NOMO-1 (cell line): Measurements from ENCODE around the gene TIMM17A.

Source experiments
- DNase-seq, 2 experiments: peaks; one replicate each; lab custom pipeline; 2025; ENCODE audit not compliant: unreplicated experiment in 2 of 2; lab: John Stamatoyannopoulos, UW

TIMM17A gene

DNA sequence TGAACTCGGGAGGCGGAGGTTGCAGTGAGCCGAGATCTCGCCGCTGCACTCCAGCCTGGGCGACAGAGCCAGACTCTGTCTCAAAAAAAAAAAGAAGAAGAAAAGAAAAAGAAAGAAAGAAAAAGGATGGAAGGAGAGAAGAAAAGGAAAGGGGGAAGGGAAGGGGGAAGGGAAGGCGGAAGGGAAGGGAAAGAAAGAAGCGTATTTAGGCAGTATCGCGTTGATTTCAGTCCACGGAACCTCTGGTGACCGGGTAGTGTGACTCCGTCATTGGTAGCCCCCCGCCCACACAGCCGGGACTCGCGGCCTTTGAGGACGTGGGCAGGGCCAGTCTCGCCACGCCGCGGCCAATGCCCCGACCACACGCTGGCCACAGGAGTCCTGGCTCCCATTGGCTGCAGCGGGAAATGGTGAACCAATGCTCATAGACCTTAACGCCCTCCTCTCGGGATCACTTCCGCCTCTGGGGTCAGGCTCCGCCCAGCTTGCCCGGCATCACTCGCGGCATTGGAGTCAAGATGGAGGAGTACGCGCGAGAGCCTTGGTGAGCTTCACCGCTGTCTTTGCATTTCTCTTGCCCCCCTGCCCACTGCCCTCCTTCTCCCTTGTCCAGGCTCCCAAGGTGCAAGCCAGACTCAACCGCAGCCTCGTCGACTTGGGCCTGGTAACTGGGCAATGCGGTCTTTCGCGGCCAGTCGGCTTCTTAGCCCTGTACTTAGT, at the start of gene TIMM17A:
Gene TIMM17A (plus strand): TSS at position 495 of the 720 bp plus-strand sequence. CDS start 24 bp downstream, at position 519.
- peak; percentile 96 to 97 for DNase-seq

DNA sequence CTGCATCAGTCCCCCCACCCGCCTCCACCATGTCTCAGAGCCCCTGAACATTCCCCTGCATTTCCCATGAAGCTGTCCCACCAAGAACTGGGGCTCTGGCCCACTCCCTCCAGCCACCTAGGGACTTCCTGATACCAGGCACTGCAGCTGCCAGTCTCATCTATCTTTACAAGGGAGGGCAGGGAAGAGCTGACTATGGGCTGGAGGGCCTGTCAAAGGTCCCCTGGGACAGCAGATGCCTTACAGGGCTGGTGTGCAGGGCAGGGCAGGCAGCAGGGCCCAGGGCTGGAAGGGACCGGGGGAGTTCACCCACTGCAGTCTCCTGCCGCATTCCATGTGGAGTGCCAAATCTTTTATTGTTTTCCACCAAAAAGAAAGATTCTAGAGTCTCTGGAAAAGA, 49.0 kb upstream of the TIMM17A start:
- DNase-seq, result no peak

DNA sequence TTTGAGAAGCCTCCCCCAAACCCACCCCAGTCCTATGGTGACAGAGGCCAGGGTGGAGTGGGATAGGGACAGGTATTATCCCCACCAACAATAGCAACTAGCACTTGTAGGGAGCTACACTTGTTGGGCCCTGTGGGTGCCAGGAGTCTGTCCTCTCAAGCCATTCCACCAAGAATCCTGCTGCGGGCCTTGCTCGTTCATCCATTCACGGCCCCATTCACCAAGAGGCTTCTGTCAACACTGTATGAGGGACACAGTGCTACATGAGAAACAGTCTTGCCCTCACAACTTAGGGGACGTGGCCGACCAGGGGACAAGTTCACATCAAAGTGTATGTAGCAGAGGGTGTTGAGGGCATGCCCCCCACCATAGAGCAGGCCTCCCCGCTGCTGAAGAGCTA, 47.7 kb upstream of the TIMM17A start:
- DNase-seq, result no peak

DNA sequence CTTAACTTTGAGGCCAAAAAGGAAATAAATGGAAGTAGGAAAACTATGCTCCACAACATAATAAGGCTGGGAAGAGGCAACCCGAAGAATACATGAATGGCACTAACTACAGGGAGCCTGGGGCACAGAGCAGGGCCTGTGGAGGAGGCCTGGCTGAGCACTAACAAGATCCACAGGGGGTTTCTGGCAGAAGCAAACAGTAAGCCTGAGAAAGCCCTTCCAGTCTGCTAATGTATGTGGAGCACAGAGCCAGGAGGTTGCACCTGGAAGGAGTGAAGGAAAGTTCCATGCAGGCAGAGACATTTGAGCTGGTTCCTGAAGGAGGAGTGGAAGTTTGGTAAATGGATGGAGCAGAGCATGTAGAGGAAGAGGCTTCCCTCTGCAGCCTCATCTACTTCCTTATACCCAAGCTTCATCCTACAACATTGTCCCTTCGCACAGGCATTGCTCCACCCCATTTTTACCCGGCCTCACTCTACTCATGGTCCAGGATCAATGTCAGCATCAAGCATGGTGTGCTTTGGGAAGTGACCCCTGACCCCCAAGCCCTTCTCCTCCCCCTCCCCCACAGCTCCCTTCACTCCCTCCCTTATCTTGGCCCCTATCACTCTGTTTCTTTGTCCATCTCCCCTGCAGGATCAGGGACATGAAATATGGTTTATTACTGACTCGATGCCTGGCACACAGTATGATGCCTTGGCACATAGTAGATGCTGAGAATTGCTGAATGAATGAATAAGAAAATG, 43.3 kb upstream of the TIMM17A start:
- no peak for DNase-seq

DNA sequence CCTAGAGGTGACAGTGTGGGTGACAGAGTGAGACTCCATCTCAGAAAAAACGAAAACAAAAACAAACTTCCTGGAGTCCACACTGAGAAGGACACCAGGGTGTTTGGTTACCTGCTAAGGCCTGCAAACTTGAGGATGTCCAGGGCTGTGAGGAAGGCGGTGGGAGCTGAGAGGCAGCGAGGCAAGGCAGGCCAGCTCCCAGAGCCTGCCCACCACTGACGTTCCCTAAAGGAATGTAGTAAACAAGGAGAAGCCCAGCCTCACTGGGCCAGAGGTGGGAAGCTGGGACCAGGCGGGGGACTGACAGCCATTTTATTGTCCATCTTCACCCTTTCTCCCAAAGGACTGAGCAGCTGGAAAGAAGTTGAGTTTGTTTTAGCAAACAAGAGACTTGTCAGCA, 42.5 kb upstream of the TIMM17A start:
- no peak for DNase-seq

DNA sequence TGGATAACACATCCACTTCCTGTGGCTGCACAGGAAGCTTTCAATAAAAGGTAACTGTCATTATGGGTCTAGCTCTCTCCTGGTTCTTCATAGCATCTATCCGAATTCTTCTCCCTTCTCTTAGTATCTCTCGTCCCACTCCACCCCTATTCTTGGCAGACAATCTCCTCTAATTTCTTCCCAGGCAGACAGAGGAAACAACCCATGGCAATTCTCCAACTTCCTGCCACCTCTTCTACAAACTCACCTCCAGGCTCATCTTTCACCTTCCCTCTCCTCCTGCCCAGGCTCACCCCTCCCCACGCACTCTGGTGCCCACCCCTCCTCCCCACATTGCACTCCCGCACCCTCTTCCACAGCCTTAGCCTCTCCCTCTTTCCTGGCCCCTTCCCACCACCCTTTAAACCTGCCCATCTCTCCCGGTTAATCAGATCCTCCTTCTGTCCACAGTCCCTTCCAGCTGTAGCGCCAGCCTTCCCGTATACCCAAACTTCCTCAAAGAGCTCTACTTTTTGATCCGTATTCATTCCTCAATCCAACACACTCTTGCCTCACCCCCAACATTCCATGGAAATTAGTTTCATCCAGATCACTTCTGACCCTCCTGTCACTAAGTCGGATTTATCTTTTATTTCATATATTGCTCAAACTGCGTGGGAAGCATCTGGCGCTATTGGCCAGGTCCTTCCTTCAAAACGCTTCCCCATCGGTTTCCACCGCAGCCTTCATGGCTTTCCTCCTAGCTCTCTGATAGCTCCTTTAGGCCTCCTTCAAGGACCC, 40.7 kb upstream of the TIMM17A start:
- no peak for DNase-seq

DNA sequence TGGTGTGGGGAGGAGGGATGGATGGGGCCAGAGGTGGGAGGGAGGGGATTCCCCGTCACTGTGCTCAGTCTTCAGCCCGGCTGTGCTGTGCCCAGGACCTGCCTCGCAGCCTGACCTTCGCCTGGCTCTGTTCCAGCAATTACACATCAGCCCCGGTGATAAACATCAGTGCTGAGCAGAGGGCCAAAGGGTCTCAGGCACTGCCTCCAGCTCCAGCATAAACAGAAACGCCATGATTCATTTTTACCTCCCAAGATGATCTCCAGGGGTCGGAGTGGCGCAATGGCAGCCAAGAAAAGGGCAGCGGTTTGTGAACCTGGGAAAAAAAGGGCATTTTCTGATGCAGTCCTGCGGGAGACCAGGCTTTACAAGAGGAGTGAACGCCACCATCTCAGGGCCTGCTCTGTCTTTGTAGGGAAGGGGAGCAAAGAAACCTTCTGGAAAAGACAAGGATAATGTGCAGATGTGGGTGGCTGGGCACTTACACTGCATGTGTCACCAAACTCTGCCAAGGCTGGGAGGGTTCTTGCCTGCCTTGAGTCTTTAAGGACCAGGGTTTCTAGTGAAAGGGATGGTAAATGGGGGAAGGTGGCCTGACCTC, 38.6 kb upstream of the TIMM17A start:
- no peak for DNase-seq

DNA sequence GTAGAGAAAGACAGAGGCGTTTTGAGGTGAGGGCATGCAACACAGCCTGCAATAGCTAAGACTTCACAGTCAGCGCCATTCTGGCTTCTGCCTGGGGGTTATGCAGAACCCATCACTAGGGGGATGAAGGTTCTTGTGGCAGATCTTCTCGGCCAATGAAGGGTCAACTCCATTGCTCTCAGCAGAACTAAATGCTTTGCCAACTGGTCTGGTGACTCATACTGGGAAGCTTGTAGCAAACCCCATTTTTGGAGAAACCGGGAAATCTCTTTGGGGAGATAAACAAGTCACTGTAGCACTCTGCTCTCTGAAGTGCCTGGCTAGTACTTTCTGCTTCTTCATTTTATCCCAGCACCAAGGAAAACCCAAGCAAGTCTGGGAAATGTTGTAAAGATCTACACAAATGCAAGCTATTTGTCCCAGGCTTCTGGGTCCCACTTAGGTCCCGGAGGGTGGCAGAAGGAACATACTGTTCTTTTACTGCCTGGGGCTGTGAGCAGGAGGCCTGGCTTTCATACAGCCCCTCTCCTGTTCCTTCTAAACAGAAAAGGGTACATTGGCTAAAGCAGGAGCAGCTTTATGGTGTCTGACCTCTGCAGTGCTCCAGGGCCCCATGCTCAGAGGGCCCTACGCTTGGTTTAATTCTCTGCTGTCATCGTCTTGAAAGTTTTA, 37.8 kb upstream of the TIMM17A start:
- no peak for DNase-seq

DNA sequence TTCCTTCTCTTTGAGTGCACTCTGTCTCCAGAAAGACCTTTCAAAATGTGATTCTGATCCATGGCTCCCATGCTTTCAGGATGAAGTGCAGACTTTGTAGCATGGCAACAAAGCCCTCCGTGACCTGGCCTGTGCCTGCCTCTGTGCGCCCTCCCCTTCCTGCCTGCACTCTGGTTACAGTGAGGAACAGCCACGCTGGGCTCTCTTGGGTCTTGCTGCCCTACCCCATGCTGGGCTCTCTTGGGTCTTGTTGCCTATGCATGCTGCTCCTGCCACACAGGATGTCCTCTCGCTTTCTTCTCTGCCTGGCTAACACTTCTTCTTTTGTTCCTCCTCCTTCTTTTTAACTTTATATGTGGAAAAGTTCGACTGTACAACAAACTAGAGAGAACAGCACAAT, 37.0 kb upstream of the TIMM17A start:
- no peak for DNase-seq

DNA sequence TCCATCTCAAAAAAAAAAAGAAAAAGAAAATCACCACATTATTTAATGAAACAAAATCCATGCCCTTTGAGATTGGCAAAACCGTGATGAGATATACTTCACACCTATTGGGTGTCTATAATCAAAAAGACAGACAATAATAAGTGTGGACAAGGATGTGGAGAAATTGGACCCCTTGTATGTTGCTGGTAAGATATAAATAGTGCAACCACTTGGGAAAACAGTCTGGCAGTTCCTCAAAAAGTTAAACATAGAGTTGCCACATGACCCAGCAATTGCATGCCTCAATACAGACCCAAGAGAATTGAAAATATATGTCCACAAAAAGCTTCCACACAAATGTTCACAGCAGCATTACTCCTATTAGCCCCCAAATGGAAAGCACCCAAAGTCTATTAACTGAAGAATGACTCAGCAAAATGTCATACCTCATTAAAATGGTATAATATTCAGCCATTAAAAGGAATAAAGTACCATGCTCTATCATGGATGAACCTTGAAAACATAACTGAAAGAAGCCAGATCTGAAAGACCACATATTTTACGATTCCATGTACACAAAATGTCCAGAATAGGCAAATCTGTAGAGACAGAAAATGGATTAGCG, 33.2 kb upstream of the TIMM17A start:
- no peak for DNase-seq

DNA sequence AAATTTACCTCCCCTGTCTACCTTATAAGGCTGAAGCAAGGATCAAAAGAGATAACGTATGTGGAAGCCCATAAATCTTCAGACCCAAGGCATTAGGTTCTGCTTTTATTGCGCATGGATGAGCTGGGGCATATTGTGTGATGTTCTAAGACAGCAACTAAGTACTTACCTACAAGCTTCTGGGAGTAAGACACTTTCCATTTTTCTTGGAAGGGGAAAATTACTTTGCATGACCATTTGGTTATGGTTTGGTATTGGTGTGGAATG, 30.1 kb upstream of the TIMM17A start:
- DNase-seq, result no peak

DNA sequence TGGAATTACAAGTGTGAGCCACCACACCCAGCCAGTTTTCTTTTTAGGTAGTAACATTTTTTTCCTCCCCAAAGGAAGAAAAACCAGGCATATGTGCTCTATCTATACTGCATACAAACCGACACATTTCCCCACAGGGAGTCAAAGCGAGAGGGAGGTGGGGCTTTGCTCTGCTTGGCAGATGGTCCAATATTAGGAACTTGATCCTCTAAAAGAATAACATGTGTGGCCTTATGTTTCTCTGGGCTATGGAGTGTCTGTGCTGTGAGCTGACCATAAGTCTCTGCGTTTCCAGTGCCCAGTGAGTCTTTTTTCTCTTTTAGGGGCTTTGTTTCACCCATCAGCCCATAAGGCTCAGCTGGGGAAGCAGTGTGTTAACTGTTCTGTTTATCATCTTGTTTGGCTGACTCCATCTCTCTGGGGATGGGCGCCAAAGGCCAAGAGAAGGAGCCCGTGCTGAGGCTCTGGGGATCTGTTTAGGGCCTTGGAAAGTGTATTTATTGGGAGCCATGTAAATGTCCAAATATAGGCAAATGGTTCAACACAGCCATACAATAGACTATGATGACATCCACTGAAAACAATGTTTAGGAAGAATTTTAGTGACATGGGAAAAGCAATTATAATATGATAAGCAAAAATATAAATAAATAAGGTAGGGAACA, 29.2 kb upstream of the TIMM17A start:
- DNase-seq, result no peak

DNA sequence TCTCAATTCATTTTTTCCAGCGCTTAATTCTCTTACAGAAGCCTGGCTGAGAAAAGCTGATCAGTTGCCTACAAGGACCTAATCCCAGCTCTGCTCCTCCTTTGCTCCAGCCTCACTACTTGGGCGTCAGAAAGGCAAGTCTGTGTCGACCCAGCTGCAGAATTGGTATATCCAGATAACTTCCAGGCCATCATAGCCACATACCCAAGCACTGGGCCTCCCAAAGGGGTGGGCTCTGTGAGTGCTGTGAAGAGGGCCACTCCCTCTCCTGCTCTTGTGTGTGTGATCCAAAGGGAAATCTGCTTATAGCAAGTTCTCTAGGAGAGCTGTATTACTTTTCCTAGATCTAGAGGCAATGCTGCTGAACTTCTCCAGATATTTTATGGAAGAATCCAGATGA, 27.0 kb upstream of the TIMM17A start:
- no peak for DNase-seq

DNA sequence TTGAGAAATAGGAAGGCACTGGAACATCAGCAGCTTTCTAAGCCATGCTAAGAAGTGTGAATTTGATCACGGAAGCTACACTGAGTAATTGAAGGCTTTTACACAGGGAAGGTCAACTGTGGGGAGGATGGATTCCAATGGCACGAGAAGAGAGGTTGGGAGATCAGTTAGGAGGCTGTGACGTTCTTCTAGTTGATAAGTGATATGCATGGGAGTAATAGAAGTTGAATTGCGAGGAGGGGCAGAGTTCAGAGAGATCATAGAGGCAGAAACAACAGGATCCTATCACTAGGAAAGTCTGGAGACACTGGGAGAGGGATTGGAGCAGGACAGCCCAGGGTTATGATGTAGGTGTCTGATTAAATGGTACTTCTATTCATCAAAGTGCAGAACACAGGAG, 25.2 kb upstream of the TIMM17A start:
- DNase-seq, result no peak

DNA sequence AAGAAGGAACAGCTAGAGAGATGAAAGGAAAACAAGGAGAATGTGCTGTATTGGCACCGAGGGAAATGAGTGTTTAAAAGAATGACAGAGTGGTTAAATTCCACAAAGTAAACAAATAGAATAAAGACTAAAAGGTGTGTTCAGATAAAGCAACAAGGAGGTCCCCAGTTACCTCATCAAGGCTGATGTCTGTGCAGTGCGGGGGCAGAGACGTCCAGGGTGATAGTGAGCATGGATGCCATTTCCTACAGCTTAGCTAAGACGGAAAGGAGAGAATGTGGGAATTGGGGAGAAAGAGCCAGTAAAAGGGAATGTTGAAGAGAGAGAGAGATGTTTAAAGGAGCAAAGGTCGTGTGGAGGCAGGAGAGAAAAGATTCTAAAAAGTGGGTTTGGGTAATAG, 24.5 kb upstream of the TIMM17A start:
- no peak for DNase-seq

DNA sequence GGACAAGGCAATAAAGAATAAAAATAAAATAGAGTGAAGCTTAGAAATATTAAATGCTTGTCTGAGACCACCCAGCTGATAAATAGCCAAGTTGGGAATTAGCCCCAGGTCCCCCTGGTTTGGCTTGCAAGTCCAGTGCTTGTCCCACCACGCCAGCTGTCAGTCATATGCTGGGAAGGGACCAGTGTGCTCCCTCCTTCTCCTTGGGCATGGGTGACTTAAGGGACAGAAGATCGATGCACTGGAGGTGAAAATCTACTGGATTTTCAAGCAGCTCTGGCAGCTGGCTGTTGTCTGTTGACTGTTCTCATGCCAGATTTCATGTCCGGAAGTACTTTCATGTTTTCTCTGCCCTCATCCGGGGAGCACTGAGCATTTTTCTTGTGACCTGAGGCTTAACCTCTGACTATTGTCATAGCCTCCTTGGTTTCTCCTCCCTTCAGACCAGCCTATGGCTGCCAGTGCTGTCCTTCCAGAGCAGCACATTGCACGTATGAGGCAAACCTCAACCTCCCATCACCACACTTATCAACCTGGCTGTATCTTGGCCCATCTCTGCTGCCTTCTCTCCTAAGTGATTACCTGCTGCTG, 21.4 kb upstream of the TIMM17A start:
- DNase-seq, result no peak

DNA sequence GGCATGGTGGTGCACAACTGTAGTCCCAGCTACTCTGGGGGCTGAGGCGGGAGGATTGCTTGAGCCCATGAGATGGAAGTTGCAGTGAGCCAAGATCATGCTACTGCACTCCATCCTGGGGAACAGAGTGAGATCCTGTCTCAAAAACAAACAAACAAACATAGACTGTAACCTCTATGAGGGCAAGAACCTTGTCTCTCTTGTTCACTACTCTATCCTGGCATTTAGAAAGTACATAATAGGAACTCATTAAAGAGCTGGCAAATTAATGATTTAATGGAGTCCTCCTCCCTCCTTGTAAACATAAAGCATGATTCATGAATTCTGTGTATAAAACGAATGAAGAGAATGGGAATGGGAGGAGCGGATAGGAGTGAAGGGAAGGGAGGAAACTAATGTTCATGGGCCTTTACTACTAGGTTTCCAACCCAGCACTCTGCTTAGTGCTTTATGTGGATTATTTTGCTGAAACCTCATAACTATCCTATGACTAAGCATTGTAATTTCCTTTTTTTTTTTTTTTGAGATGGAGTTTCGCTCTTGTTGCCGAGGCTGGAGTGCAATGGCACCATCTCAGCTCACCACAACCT, 17.6 kb upstream of the TIMM17A start:
- peak in 1 of 2 experiments; percentile 26 for DNase-seq

DNA sequence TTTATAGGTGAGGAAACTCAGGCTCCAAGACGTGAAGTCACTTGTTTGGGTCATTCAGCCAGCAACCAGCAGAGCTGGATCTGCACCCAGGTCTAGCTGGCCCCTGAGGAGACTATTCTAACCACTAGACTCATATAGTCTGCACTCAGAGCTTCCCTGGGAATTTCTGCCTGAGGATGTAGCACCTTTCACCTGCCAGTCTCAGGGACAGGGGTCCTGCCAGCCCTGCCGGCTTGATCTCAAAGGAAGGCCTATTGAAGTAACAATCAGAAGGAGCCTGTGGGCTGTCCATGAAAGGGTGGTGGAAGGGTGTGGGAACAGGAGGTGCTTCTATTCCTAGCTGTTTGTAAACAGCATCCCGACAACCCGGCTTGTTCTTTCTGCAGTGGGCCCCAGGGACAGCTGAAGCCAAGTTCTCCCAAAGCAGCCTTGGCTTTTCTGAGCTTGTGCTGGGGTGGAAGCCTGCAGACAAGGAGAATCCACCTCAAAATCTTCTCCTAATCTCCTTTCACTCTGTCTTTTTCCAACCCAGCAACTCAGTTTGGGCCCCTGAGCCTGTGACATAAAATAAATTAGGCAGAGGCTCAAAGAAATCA, 16.8 kb upstream of the TIMM17A start:
- no peak for DNase-seq

DNA sequence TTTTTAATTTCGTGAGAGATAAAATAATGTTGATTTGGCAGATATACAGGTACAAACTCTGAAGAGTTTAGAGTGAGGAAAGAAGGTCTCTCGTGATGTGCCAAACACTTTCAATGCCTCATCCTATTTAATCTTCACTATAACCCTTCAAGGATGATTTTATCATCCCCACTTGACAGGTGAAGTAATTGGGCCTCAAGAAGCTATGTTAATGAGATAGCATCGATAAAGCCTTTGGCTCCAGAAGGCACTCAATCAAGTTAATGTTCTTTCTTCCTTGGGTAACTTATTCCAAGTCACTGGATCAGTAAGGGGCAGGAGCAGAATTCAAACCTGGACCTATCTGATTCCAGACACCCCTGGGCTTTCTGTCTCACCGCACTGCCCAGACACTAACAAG, 16.2 kb upstream of the TIMM17A start:
- DNase-seq, result no peak
